HCT116 (cell line): ENCODE data around the gene ADAMTS4. TPM values are rescaled to one million over a fixed set of nuclear protein-coding genes. Genes with fewer than 3 reads are reported as not detected.

Experiments used
- ATAC-seq: fragments of 200-7000 bp; cut with Tn5 transposase; 2 replicates; pipeline ENCODE4 v1.9.1; 2020; ENCODE audit warnings: mild to moderate bottlenecking, moderate library complexity
- BruUV-seq: library from RNA; stranded (reverse); fragments of 400-500 nt; replicated peaks from 2 replicates; lab custom pipeline; 2021; lab: Mats Ljungman, UMichigan
- CTCF ChIA-PET: fragments of 300-600 bp; sonication (Branson Sonifier 250); formaldehyde crosslinking; loops from one replicate; lab custom pipeline; 2021; ENCODE audit warnings: antibody characterized with exemption; lab: Charles Lee
- POLR2A ChIA-PET: fragments of 300-600, 350-600 bp; sonication (Branson Sonifier 250); formaldehyde crosslinking; loops from one replicate; lab custom pipeline; 2021; ENCODE audit warnings: antibody characterized with exemption; lab: Charles Lee
- RAD21 ChIA-PET, 2 experiments: fragments of 300-600 bp; sonication (Branson Sonifier 250); formaldehyde crosslinking; loops; one replicate each; lab custom pipeline; 2023; ENCODE audit warnings: low total read pairs in 2 of 2; ENCODE audit not compliant: uncharacterized antibody in 2 of 2, unreplicated experiment in 2 of 2, low non-redundant PET in 1 of 2; lab: Charles Lee
- DNase-seq: peaks from one replicate; pipeline ENCODE4 v3.0.0-alpha.2; 2010; ENCODE audit warnings: low read depth, low spot score
- H2AFZ ChIP-seq: fragments of 200-600 bp; shearing (Covaris generic), sonication (generic); 2 replicates; pipeline ENCODE4 v1.6.1; 2017; ENCODE audit warnings: low read depth, mixed run types, mixed read lengths, antibody characterized with exemption, low read length; ENCODE audit not compliant: poor library complexity, severe bottlenecking
- H3K27ac ChIP-seq: 2 replicates; pipeline ENCODE4 v1.5.1; 2012; ENCODE audit warnings: low read depth, low read length
- H3K27me3 ChIP-seq: fragments of 200-600 bp; sonication (generic); 2 replicates; pipeline ENCODE4 v1.6.1; 2016; ENCODE audit warnings: mixed run types, low read length, mixed read lengths; ENCODE audit not compliant: insufficient read depth
- H3K36me3 ChIP-seq, 2 experiments: fragments of 200-500 bp in 1 of 2; fragments of 200-600 bp in 1 of 2; sonication (Bioruptor generic) in 1 of 2; sonication (generic) in 1 of 2; 2 replicates each; pipeline versions ENCODE4 v1.5.1 to v1.6.1; 2014 to 2016; ENCODE audit warnings: low read length in 2 of 2, inconsistent platforms in 1 of 2, mixed read lengths in 1 of 2, mixed run types in 1 of 2; ENCODE audit not compliant: insufficient read depth in 2 of 2, control insufficient read depth in 1 of 2
- H3K4me1 ChIP-seq, 2 experiments: fragments of 200-600 bp in 1 of 2; sonication (generic) in 1 of 2; 2 replicates each; pipeline versions ENCODE4 v1.5.1 to v1.6.1; 2012 to 2017; ENCODE audit warnings: low read length in 2 of 2, inconsistent platforms in 1 of 2, mild to moderate bottlenecking in 1 of 2, mixed read lengths in 1 of 2, mixed run types in 1 of 2, moderate library complexity in 1 of 2; ENCODE audit not compliant: insufficient read depth in 2 of 2, control insufficient read depth in 1 of 2
- H3K4me2 ChIP-seq: fragments of 200-600 bp; sonication (generic); 2 replicates; pipeline ENCODE4 v1.6.1; 2017; ENCODE audit warnings: mixed run types, low read length, mixed read lengths
- H3K4me3 ChIP-seq, 2 experiments: fragments of 200-600 bp in 1 of 2; sonication (generic) in 1 of 2; replicated peaks in 1 of 2; 2 replicates each; pipeline ENCODE4 v1.5.1; 2011 to 2016; ENCODE audit warnings: low read length in 2 of 2, control low read depth in 1 of 2, low read depth in 1 of 2, mild to moderate bottlenecking in 1 of 2, mixed read lengths in 1 of 2, mixed run types in 1 of 2
- H3K79me2 ChIP-seq: fragments of 200-600 bp; sonication (generic); 2 replicates; pipeline ENCODE4 v1.6.1; 2017; ENCODE audit warnings: mild to moderate bottlenecking, mixed run types, low read length, moderate library complexity, mixed read lengths; ENCODE audit not compliant: insufficient read depth
- H3K9ac ChIP-seq: fragments of 200-600 bp; sonication (generic); 2 replicates; pipeline ENCODE4 v1.6.1; 2016; ENCODE audit warnings: low read length, mixed read lengths
- H3K9me2 ChIP-seq: fragments of 200-600 bp; sonication (generic), shearing (Covaris generic); 2 replicates; pipeline ENCODE4 v1.6.1; 2017; ENCODE audit warnings: mixed run types, mild to moderate bottlenecking, moderate library complexity; ENCODE audit not compliant: insufficient read depth
- H3K9me3 ChIP-seq, 2 experiments: fragments of 200-500 bp in 1 of 2; fragments of 200-600 bp in 1 of 2; sonication (Bioruptor generic) in 1 of 2; sonication (generic) in 1 of 2; 2 replicates each; pipeline ENCODE4 v1.6.1; 2014 to 2017; ENCODE audit warnings: low read length in 2 of 2, mixed read lengths in 2 of 2, inconsistent platforms in 1 of 2, low read depth in 1 of 2, mild to moderate bottlenecking in 1 of 2, mixed run types in 1 of 2, moderate library complexity in 1 of 2; ENCODE audit not compliant: control insufficient read depth in 1 of 2, insufficient read depth in 1 of 2
- H4K20me1 ChIP-seq: fragments of 200-600 bp; sonication (generic), shearing (Covaris generic); 2 replicates; pipeline ENCODE4 v1.6.1; 2017; ENCODE audit warnings: mixed run types, mild to moderate bottlenecking, moderate library complexity; ENCODE audit not compliant: insufficient read depth
- MAX ChIP-seq: IDR thresholded peaks from 2 replicates; pipeline ENCODE4 v1.6.1; 2012
- RAD21 ChIP-seq: IDR thresholded peaks from 2 replicates; pipeline ENCODE4 v1.6.1; 2012; ENCODE audit warnings: low read depth, mild to moderate bottlenecking
- SRF ChIP-seq: IDR thresholded peaks from 2 replicates; pipeline ENCODE4 v1.6.1; 2012; ENCODE audit warnings: low read depth
- intact Hi-C: fragments of 100-400 bp; cut with micrococcal nuclease; formaldehyde crosslinking; loops from 2 replicates; pipeline ENCODE4 v1.10.0; 2022
- total RNA-seq: library from RNA; stranded (reverse); gene quantifications from one replicate; pipeline ENCODE4 v1.2.1, GENCODE V29; 2021; ENCODE audit not compliant: unreplicated experiment

ADAMTS4 gene
- total RNA-seq, 1 experiment from 2014 or later = not detected

- Histone ChIP-seq H3K4me2 (peak overlapping the region; percentile 87), H3K79me2 (peaks cover 7% of the 10 kb centered on the region; the same call in 1 of the 2 replicates), H3K36me3 (peaks cover 8 to 26% of the 10 kb centered on the region in 2 experiments; a peak in 2 of 4 replicates), H3K9me3 (no peaks in the 10 kb centered on the region), H4K20me1 (no peaks in the 10 kb centered on the region), H3K4me1 (peaks cover 7 to 35% of the 10 kb centered on the region in 2 experiments; a peak in 3 of 4 replicates), H3K27me3 (no peaks in the 10 kb centered on the region), H3K9me2 (no peaks in the 10 kb centered on the region), H3K4me3 (peak overlapping the region; percentile 51 to 82), H3K27ac (peak overlapping the region; percentile 63), H3K9ac (peak overlapping the region; percentile 82), H2AFZ (no peak overlapping the region)
- ChIA-PET CTCF (interaction anchor here (0.8 to 2.8 kb wide), 10 partner anchors 10 to 576 kb away, joined by 3 to 10 read pairs (median 4); partner anchors contain the start of genes DEDD, TOMM40L and UFC1), RAD21 (no interaction called here), POLR2A (interaction anchor here (0.7 to 3.1 kb wide), 10 partner anchors 8 to 1466 kb away, joined by 3 to 24 read pairs (median 7); partner anchors contain the start of genes B4GALT3, DEDD, NDUFS2 and NIT1)
- DNase-seq (no peak), ATAC-seq (no peak)
- TF ChIP-seq RAD21 = no peak
- TF ChIP-seq SRF = no peak
- BruUV-seq = no TSS peak
- intact Hi-C loops = no loop called here
These were observed 33.8 kb downstream of the ADAMTS4 start for GRCh38 chr1:161164901-161165610.

GRCh38 chr1:161163793-161164192, 35.1 kb downstream of the ADAMTS4 start:
- Histone ChIP-seq H3K27me3 (no peaks in the 10 kb centered on the region), H3K4me3 (no peak overlapping the region), H3K27ac (no peak overlapping the region), H3K79me2 (peaks cover 11% of the 10 kb centered on the region; the same call in 1 of the 2 replicates), H2AFZ (no peak overlapping the region), H3K4me1 (peaks cover 9 to 42% of the 10 kb centered on the region in 2 experiments; a peak in 3 of 4 replicates), H3K9me3 (no peaks in the 10 kb centered on the region), H3K4me2 (no peak overlapping the region), H3K9ac (no peak overlapping the region), H3K36me3 (peaks cover 8 to 26% of the 10 kb centered on the region in 2 experiments; a peak in 2 of 4 replicates), H3K9me2 (no peaks in the 10 kb centered on the region), H4K20me1 (no peaks in the 10 kb centered on the region)
- ChIA-PET POLR2A (no interaction called here), CTCF (interaction anchor here (2.8 kb wide), 1 partner anchor 10 kb away, joined by 10 read pairs; the partner anchor contains the start of gene UFC1), RAD21 (no interaction called here)
- no peak for DNase-seq
- no peak for TF ChIP-seq MAX
- no peak for ATAC-seq
- intact Hi-C loops = no loop called here
- BruUV-seq = no TSS peak
